Measurements from ENCODE around the gene ASIC2. TPM values are rescaled to one million over a fixed set of nuclear protein-coding genes. Genes with fewer than 3 reads are reported as not detected.

Gene ASIC2
- total RNA-seq, 2 experiments from 2014 or later: not detected

- Mint-ChIP-seq H3K9me3 (no peaks in the 10 kb centered on the region), H3K27ac (no peak overlapping the region), H3K36me3 (ENCODE audit: low read depth) (no peaks in the 10 kb centered on the region), H3K4me3 (no peak overlapping the region), H3K4me1 (ENCODE audit: low read depth) (no peaks in the 10 kb centered on the region), H3K27me3 (peaks cover 12% of the 10 kb centered on the region)
- TF ChIP-seq, protein P1, sequence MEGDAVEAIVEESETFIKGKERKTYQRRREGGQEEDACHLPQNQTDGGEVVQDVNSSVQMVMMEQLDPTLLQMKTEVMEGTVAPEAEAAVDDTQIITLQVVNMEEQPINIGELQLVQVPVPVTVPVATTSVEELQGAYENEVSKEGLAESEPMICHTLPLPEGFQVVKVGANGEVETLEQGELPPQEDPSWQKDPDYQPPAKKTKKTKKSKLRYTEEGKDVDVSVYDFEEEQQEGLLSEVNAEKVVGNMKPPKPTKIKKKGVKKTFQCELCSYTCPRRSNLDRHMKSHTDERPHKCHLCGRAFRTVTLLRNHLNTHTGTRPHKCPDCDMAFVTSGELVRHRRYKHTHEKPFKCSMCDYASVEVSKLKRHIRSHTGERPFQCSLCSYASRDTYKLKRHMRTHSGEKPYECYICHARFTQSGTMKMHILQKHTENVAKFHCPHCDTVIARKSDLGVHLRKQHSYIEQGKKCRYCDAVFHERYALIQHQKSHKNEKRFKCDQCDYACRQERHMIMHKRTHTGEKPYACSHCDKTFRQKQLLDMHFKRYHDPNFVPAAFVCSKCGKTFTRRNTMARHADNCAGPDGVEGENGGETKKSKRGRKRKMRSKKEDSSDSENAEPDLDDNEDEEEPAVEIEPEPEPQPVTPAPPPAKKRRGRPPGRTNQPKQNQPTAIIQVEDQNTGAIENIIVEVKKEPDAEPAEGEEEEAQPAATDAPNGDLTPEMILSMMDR (IDR thresholded peaks at IDR 0.05): no peak
- intact Hi-C loops (cut with micrococcal nuclease): no loop called here
- DNase-seq (no peak), ATAC-seq (no peak)
- CTCF ChIA-PET: no interaction called here
- POLR2A ChIA-PET: no interaction called here
These were observed 121.2 kb downstream of the ASIC2 start for GRCh38 chr17:33171931-33172330.

- DNase-seq (no peak), ATAC-seq (no peak)
- Mint-ChIP-seq H3K36me3 (ENCODE audit: low read depth) (no peaks in the 10 kb centered on the region), H3K4me1 (ENCODE audit: low read depth) (no peaks in the 10 kb centered on the region), H3K27ac (no peak overlapping the region), H3K4me3 (no peak overlapping the region), H3K27me3 (peaks cover 18% of the 10 kb centered on the region), H3K9me3 (no peaks in the 10 kb centered on the region)
- TF ChIP-seq, protein P1 (IDR thresholded peaks at IDR 0.05): no peak
- ChIA-PET POLR2A (no interaction called here), CTCF (no interaction called here)
- intact Hi-C loops (cut with micrococcal nuclease): no loop called here
These were observed 123.4 kb downstream of the ASIC2 start for GRCh38 chr17:33169580-33170285.

DNA sequence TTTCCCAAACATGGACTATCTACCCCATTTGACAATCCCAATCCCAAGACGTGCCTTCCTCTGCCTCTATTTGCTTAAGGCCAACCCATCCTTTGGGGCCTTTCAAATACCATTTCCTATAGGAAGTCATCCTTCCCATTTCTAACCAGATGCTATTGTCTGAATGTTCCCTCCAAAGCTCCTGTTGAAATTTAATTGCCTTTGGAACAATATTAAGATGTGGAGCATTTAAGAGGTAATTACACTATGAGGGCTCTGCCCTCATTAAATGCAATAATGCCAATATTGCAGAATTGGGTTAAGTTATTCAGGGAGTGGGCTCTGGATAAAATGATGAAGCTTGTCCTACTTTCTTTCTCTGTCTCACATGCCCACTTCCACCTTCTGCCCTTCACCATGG lies 125.4 kb downstream of the ASIC2 start:
- ATAC-seq (no peak), DNase-seq (no peak)
- H3K27me3 Mint-ChIP-seq: peaks cover 18% of the 10 kb centered on the region
- no peaks in the 10 kb centered on the region for H3K9me3 Mint-ChIP-seq
- ChIA-PET POLR2A (no interaction called here), CTCF (interaction anchor here (0.7 kb wide), 1 partner anchor 52 kb away, joined by 3 read pairs; no protein-coding TSS in a partner anchor)
- H3K4me3 Mint-ChIP-seq: no peak overlapping the region
- H3K27ac Mint-ChIP-seq: no peak overlapping the region
- H3K4me1 Mint-ChIP-seq (ENCODE audit: low read depth): no peaks in the 10 kb centered on the region
- H3K36me3 Mint-ChIP-seq (ENCODE audit: low read depth): no peaks in the 10 kb centered on the region
- TF ChIP-seq, protein P1 (IDR thresholded peaks at IDR 0.05): no peak
- intact Hi-C loops (cut with micrococcal nuclease): no loop called here

GRCh38 chr17:33166472-33166871 lies 126.6 kb downstream of the ASIC2 start:
- ChIA-PET POLR2A (no interaction called here), CTCF (no interaction called here)
- no peaks in the 10 kb centered on the region for H3K36me3 Mint-ChIP-seq (ENCODE audit: low read depth)
- no peak for ATAC-seq
- TF ChIP-seq, protein P1 (IDR thresholded peaks at IDR 0.05): no peak
- peaks cover 18% of the 10 kb centered on the region for H3K27me3 Mint-ChIP-seq
- intact Hi-C loops (cut with micrococcal nuclease): no loop called here
- no peak overlapping the region for H3K4me3 Mint-ChIP-seq
- no peaks in the 10 kb centered on the region for H3K4me1 Mint-ChIP-seq (ENCODE audit: low read depth)
- H3K9me3 Mint-ChIP-seq: no peaks in the 10 kb centered on the region
- H3K27ac Mint-ChIP-seq: no peak overlapping the region
- DNase-seq: no peak

- TF ChIP-seq, protein P1 (IDR thresholded peaks at IDR 0.05): no peak
- no peak for ATAC-seq
- no peaks in the 10 kb centered on the region for H3K9me3 Mint-ChIP-seq
- ChIA-PET CTCF (no interaction called here), POLR2A (no interaction called here)
- no peaks in the 10 kb centered on the region for H3K36me3 Mint-ChIP-seq (ENCODE audit: low read depth)
- no peak for DNase-seq
- peaks cover 18% of the 10 kb centered on the region for H3K27me3 Mint-ChIP-seq
- no peak overlapping the region for H3K27ac Mint-ChIP-seq
- no peak overlapping the region for H3K4me3 Mint-ChIP-seq
- intact Hi-C loops (cut with micrococcal nuclease): no loop called here
- no peaks in the 10 kb centered on the region for H3K4me1 Mint-ChIP-seq (ENCODE audit: low read depth)
These were observed 128.8 kb downstream of the ASIC2 start for GRCh38 chr17:33164169-33164881.

All from activated CD8-positive, alpha-beta T cell treated with anti-CD3 and anti-CD28 coated beads for 36 hours (primary cell).